T-helper 1 cell treated with Interleukin-12 subunit alpha and Interleukin-12 subunit beta and Interleukin-4 antibody, amounts not matched to agents 30 ng/mL and 1 ng/mL, for 36 hours (primary cell): ENCODE measurements around the gene GAN. TPM values are rescaled to one million over a fixed set of nuclear protein-coding genes. Genes with fewer than 3 reads are reported as not detected.
"Not testable (repeated sequence)": the region's sequence is repeated elsewhere in the genome, so short reads cannot be mapped to it uniquely, and the experiment has no call there.

Experiments used
- intact Hi-C: fragments of 100-400 bp; cut with micrococcal nuclease; formaldehyde crosslinking; loops from one replicate; pipeline ENCODE4 v1.15.1; 2024
- total RNA-seq: library from RNA; stranded (reverse); gene quantifications from 2 replicates; pipeline ENCODE4 v1.2.3, GENCODE V29; 2022

GAN gene
- total RNA-seq, 1 donor from 2014 or later = 8.7 TPM

GRCh38 chr16:81421536-81421935, 106.8 kb downstream of the GAN start:
- intact Hi-C loops = no loop called here

- intact Hi-C loops = not testable (repeated sequence)
These were observed 107.4 kb downstream of the GAN start for GRCh38 chr16:81422153-81422552.

GRCh38 chr16:81424771-81425170, 110.0 kb downstream of the GAN start:
- intact Hi-C loops = no loop called here

GRCh38 chr16:81427219-81427618, 112.5 kb downstream of the GAN start:
- intact Hi-C loops = no loop called here

- intact Hi-C loops = no loop called here
These were observed 114.3 kb downstream of the GAN start for GRCh38 chr16:81429045-81429521.

GRCh38 chr16:81431554-81432353, 117.0 kb downstream of the GAN start:
- intact Hi-C loops = no loop called here

GRCh38 chr16:81432937-81433557, 118.3 kb downstream of the GAN start:
- intact Hi-C loops = no loop called here

- intact Hi-C loops = no loop called here
These were observed 120.3 kb downstream of the GAN start for GRCh38 chr16:81435103-81435502.

- intact Hi-C loops = no loop called here
These were observed 120.8 kb downstream of the GAN start for GRCh38 chr16:81435567-81435966.

- intact Hi-C loops = no loop called here
These were observed 121.6 kb downstream of the GAN start for GRCh38 chr16:81436386-81436785.

GRCh38 chr16:81437865-81438264, 123.1 kb downstream of the GAN start:
- intact Hi-C loops = no loop called here

Other genes starting within 250 kb of the GAN start
- gene C16orf46, start 237.7 kb upstream of the GAN start, total RNA-seq = 0.56 and 1.8 TPM in 2 replicates
- 5.5 and 7.7 TPM in 2 replicates for gene GCSH, start 218.6 kb upstream of the GAN start, total RNA-seq
- gene BCO1, start 76.3 kb upstream of the GAN start, total RNA-seq = not detected in 2 replicates
- 59.8 and 62.6 TPM in 2 replicates for gene CMIP, start 129.8 kb downstream of the GAN start, total RNA-seq